ENCODE data around the gene BPTF.
"Not testable (repeated sequence)": the region's sequence is repeated elsewhere in the genome, so short reads cannot be mapped to it uniquely, and the experiment has no call there.

GRCh38 chr17:67996301-67997171 lies 171.2 kb downstream of the BPTF start, which contains the start of gene C17orf58:
- not testable (repeated sequence) for TF ChIP-seq CTCF, POLR2A (IDR thresholded peaks at IDR 0.05)

Data from lower leg skin (tissue), 3 donors.